Trophoblast cell (in vitro differentiated cells and primary cell): ENCODE data around the gene PHRF1.

ENCODE experiments used
- DNase-seq, 2 donors: peaks; one replicate each; pipeline ENCODE4 v3.0.0-alpha.2; 2016
- H2AFZ ChIP-seq: 2 replicates; pipeline ENCODE4 v1.6.1; 2013; ENCODE audit warnings: low read length, moderate library complexity, mild to moderate bottlenecking; ENCODE audit not compliant: insufficient read depth, poor library complexity
- H2AK5ac ChIP-seq: 2 replicates; pipeline ENCODE4 v1.6.1; 2013; ENCODE audit warnings: mild to moderate bottlenecking, low read length
- H2BK120ac ChIP-seq: 2 replicates; pipeline ENCODE4 v1.6.1; 2013; ENCODE audit warnings: low read length, mild to moderate bottlenecking, moderate library complexity; ENCODE audit not compliant: insufficient read depth, poor library complexity
- H2BK12ac ChIP-seq: 2 replicates; pipeline ENCODE4 v1.6.1; 2013; ENCODE audit warnings: mild to moderate bottlenecking, low read length, moderate library complexity
- H2BK5ac ChIP-seq: 2 replicates; pipeline ENCODE4 v1.6.1; 2013; ENCODE audit warnings: low read length, low read depth, moderate library complexity, mild to moderate bottlenecking; ENCODE audit not compliant: poor library complexity
- H3K14ac ChIP-seq: 2 replicates; pipeline ENCODE4 v1.6.1; 2013; ENCODE audit warnings: mild to moderate bottlenecking, low read length
- H3K18ac ChIP-seq: 2 replicates; pipeline ENCODE4 v1.6.1; 2013; ENCODE audit warnings: mild to moderate bottlenecking, low read length
- H3K23ac ChIP-seq: 2 replicates; pipeline ENCODE4 v1.6.1; 2013; ENCODE audit warnings: low read length
- H3K27ac ChIP-seq: 2 replicates; pipeline ENCODE4 v1.5.1; 2013; ENCODE audit warnings: low read depth, mild to moderate bottlenecking, inconsistent platforms, low read length, moderate library complexity
- H3K27me3 ChIP-seq: 2 replicates; pipeline ENCODE4 v1.6.1; 2013; ENCODE audit warnings: inconsistent platforms, mild to moderate bottlenecking, low read length, moderate library complexity; ENCODE audit not compliant: insufficient read depth
- H3K36me3 ChIP-seq, 2 experiments: 1 replicate in 1 of 2; 2 replicates in 1 of 2; pipeline ENCODE4 v1.6.1; 2013; ENCODE audit warnings: low read length in 2 of 2, mild to moderate bottlenecking in 2 of 2, moderate library complexity in 1 of 2; ENCODE audit not compliant: insufficient read depth in 2 of 2, control insufficient read depth in 1 of 2
- H3K4ac ChIP-seq: 2 replicates; pipeline ENCODE4 v1.6.1; 2013; ENCODE audit warnings: low read depth, mild to moderate bottlenecking, low read length, moderate library complexity
- H3K4me1 ChIP-seq, 2 experiments: 1 replicate in 1 of 2; 2 replicates in 1 of 2; pipeline ENCODE4 v1.6.1; 2013; ENCODE audit warnings: low read length in 2 of 2, mild to moderate bottlenecking in 2 of 2, moderate library complexity in 1 of 2; ENCODE audit not compliant: insufficient read depth in 2 of 2, control insufficient read depth in 1 of 2
- H3K4me2 ChIP-seq: 2 replicates; pipeline ENCODE4 v1.6.1; 2013; ENCODE audit warnings: inconsistent platforms, mild to moderate bottlenecking, low read length, moderate library complexity
- H3K4me3 ChIP-seq: 2 replicates; pipeline ENCODE4 v1.5.1; 2013; ENCODE audit warnings: mild to moderate bottlenecking, low read depth, low read length, inconsistent platforms
- H3K79me1 ChIP-seq: one replicate; pipeline ENCODE4 v1.6.1; 2013; ENCODE audit warnings: low read length
- H3K79me2 ChIP-seq: 2 replicates; pipeline ENCODE4 v1.6.1; 2013; ENCODE audit warnings: low read length, mild to moderate bottlenecking; ENCODE audit not compliant: control insufficient read depth, insufficient read depth, poor library complexity
- H3K9ac ChIP-seq: 2 replicates; pipeline ENCODE4 v1.6.1; 2013; ENCODE audit warnings: mild to moderate bottlenecking, low read length
- H3K9me3 ChIP-seq: 2 replicates; pipeline ENCODE4 v1.6.1; 2013; ENCODE audit warnings: low read depth, mild to moderate bottlenecking, control low read depth, inconsistent platforms, low read length; ENCODE audit not compliant: insufficient read depth
- H4K12ac ChIP-seq: 2 replicates; pipeline ENCODE4 v1.6.1; 2013; ENCODE audit warnings: low read depth, mild to moderate bottlenecking, low read length, moderate library complexity
- H4K8ac ChIP-seq: 2 replicates; pipeline ENCODE4 v1.6.1; 2013; ENCODE audit warnings: low read depth, mild to moderate bottlenecking, low read length, moderate library complexity
- H4K91ac ChIP-seq: one replicate; pipeline ENCODE4 v1.6.1; 2013; ENCODE audit warnings: low read depth, mild to moderate bottlenecking, low read length, moderate library complexity
- WGBS: extraction: QIAGEN DNeasy Blood & Tissue Kit; methylation state at CpG from one replicate; pipeline ENCODE4 v1.1.7; 2013; ENCODE audit warnings: missing lambda C conversion rate; ENCODE audit not compliant: insufficient read length, insufficient coverage; ENCODE audit errors: extremely low coverage; 5-methylcytosine and 5-hydroxymethylcytosine counted together

PHRF1 gene

GRCh38 chr11:556662-557256 is 19.5 kb upstream of the PHRF1 start:
- Histone ChIP-seq H3K18ac (no peak overlapping the region), H2BK5ac (no peak overlapping the region), H2AFZ (no peak overlapping the region), H3K4me2 (peak overlapping the region; percentile 67), H3K4me1 (peaks cover 23 to 29% of the 10 kb centered on the region in 2 experiments), H4K8ac (no peak overlapping the region), H3K27ac (no peak overlapping the region), H2BK12ac (no peak overlapping the region), H2BK120ac (no peak overlapping the region), H3K9ac (no peak overlapping the region), H3K79me2 (peaks cover 13% of the 10 kb centered on the region), H4K91ac (no peak overlapping the region), H3K36me3 (no peaks in the 10 kb centered on the region), H3K4me3 (no peak overlapping the region), H3K27me3 (peaks cover 17% of the 10 kb centered on the region), H2AK5ac (no peak overlapping the region), H3K23ac (no peak overlapping the region), H3K9me3 (peaks cover 4% of the 10 kb centered on the region), H3K4ac (no peak overlapping the region), H3K79me1 (peaks cover 20% of the 10 kb centered on the region), H4K12ac (no peak overlapping the region), H3K14ac (no peak overlapping the region)
- WGBS, result no CpG with 5 or more reads among the region's 22 CpGs
- no peak for DNase-seq

- H3K79me2 ChIP-seq, result peaks cover 17% of the 10 kb centered on the region
- H3K36me3 ChIP-seq, result peaks cover 0 to 7% of the 10 kb centered on the region in 2 experiments
- H2BK12ac ChIP-seq, result no peak overlapping the region
- H2BK120ac ChIP-seq, result no peak overlapping the region
- no peak overlapping the region for H2AK5ac ChIP-seq
- no peak overlapping the region for H4K91ac ChIP-seq
- no peak overlapping the region for H3K18ac ChIP-seq
- no CpG with 5 or more reads among the region's 24 CpGs for WGBS
- peaks cover 17% of the 10 kb centered on the region for H3K27me3 ChIP-seq
- no peak overlapping the region for H3K9ac ChIP-seq
- no peak overlapping the region for H3K4me3 ChIP-seq
- no peak overlapping the region for H3K14ac ChIP-seq
- no peak overlapping the region for H3K4ac ChIP-seq
- H3K4me2 ChIP-seq, result no peak overlapping the region
- H3K23ac ChIP-seq, result no peak overlapping the region
- H3K4me1 ChIP-seq, result peaks cover 30 to 36% of the 10 kb centered on the region in 2 experiments
- no peak for DNase-seq
- H4K12ac ChIP-seq, result no peak overlapping the region
- H3K27ac ChIP-seq, result no peak overlapping the region
- H4K8ac ChIP-seq, result no peak overlapping the region
- peaks cover 23% of the 10 kb centered on the region for H3K79me1 ChIP-seq
- H3K9me3 ChIP-seq, result peaks cover 4% of the 10 kb centered on the region
- H2AFZ ChIP-seq, result no peak overlapping the region
- no peak overlapping the region for H2BK5ac ChIP-seq
These were observed 18.7 kb upstream of the PHRF1 start for GRCh38 chr11:557328-558132.

- H3K4me2 ChIP-seq, result no peak overlapping the region
These were observed 17.8 kb upstream of the PHRF1 start for GRCh38 chr11:558503-558902.

GRCh38 chr11:559020-559620 is 17.1 kb upstream of the PHRF1 start:
- Histone ChIP-seq H2BK120ac (peak overlapping the region; percentile 9), H4K12ac (peak overlapping the region; percentile 51), H3K9me3 (peaks cover 6% of the 10 kb centered on the region), H3K4me1 (peaks cover 37 to 41% of the 10 kb centered on the region in 2 experiments), H3K4me3 (no peak overlapping the region), H3K79me1 (peaks cover 32% of the 10 kb centered on the region), H3K27me3 (peaks cover 17% of the 10 kb centered on the region), H3K79me2 (peaks cover 20% of the 10 kb centered on the region), H3K36me3 (peaks cover 11 to 22% of the 10 kb centered on the region in 2 experiments), H3K4ac (peak overlapping the region; percentile 9), H2BK12ac (peak overlapping the region; percentile 42), H2AK5ac (peak overlapping the region; percentile 84), H4K91ac (peak overlapping the region; percentile 81), H3K9ac (no peak overlapping the region), H2BK5ac (no peak overlapping the region), H3K27ac (no peak overlapping the region), H3K4me2 (no peak overlapping the region), H3K23ac (no peak overlapping the region), H3K18ac (no peak overlapping the region), H2AFZ (no peak overlapping the region), H4K8ac (peak overlapping the region; percentile 63), H3K14ac (no peak overlapping the region)
- WGBS, result no CpG with 5 or more reads among the region's 15 CpGs
- DNase-seq, result no peak

More at GRCh38 chr11:558503-558902, 17.8 kb upstream of the PHRF1 start:
- peaks cover 5% of the 10 kb centered on the region for H3K9me3 ChIP-seq
- H3K18ac ChIP-seq, result no peak overlapping the region
- H3K23ac ChIP-seq, result no peak overlapping the region
- no peak overlapping the region for H3K9ac ChIP-seq
- H3K27me3 ChIP-seq, result peaks cover 17% of the 10 kb centered on the region
- H3K79me2 ChIP-seq, result peaks cover 20% of the 10 kb centered on the region
- no peak overlapping the region for H3K4me3 ChIP-seq
- H3K4me1 ChIP-seq, result peaks cover 34 to 38% of the 10 kb centered on the region in 2 experiments
- no peak overlapping the region for H4K12ac ChIP-seq
- WGBS, result no CpG with 5 or more reads among the region's 20 CpGs
- peak overlapping the region; percentile 20 for H2AK5ac ChIP-seq
- no peak for DNase-seq
- H2BK120ac ChIP-seq, result no peak overlapping the region
- H4K91ac ChIP-seq, result no peak overlapping the region
- no peak overlapping the region for H3K14ac ChIP-seq
- H3K27ac ChIP-seq, result no peak overlapping the region
- peaks cover 28% of the 10 kb centered on the region for H3K79me1 ChIP-seq
- H3K4ac ChIP-seq, result no peak overlapping the region
- no peak overlapping the region for H4K8ac ChIP-seq
- no peak overlapping the region for H2BK5ac ChIP-seq
- H2AFZ ChIP-seq, result no peak overlapping the region
- H3K36me3 ChIP-seq, result peaks cover 7 to 17% of the 10 kb centered on the region in 2 experiments
- H2BK12ac ChIP-seq, result no peak overlapping the region
